ENCODE measurements around the gene NOL3. TPM values are rescaled to one million over a fixed set of nuclear protein-coding genes. Genes with fewer than 3 reads are reported as not detected.
A peak's percentile ranks its signal among the peaks of the same experiment; 100 is the strongest.

The NOL3 gene
- total and polyA plus RNA-seq, 9 of the 15 experiments (the other 6 are each of a cell fraction or from before 2014, with no cell fraction given): 0.45 to 14.0 (median 5.4) TPM

DNA sequence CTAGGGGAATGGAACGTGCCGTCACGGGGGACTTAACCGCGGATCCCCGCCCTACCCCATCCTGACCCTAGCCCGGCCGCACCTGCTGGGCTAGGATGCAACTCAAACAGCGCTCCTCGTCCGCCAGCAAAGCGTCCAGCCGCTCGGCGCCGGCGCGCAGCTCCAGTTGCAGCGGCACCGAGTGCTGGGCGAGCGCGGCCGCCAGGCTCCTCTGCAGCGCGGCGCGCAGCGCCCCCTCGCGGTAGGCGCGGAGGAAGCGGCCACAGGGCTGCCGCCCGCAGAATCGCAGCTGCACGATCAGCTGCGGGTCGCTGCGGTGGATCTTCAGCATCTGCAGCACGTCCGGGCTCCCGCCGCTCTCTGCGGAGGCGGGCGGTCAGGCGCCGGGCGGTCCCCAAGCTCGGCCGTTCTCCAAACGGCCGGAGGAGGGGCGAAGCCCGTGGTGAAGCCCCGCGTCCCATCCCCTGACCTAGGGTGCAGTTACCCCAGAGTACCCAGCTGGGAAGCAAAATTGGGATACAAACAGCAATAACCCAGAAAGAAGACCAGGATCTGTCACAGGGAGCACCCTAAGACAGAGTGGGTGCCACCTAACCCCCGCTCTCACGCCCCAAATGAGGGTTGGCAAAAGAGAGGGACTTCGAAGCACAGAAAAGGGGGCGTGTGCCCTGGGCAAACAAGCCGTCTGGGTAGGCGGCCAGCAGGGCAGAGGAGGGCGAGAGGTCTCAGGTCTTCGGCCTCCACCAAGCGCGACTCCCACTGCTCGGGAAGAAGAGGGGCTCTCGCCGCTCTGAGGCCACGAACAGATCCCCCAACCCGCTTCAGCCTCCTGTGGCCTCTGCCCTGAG is 14.8 kb upstream of the NOL3 start (continued):
- TF ChIP-seq PPARD (CRISPR knock-in tag; IDR thresholded peaks at IDR 0.05) (no peak), ZNF124 (CRISPR knock-in tag; IDR thresholded peaks at IDR 0.05) (no peak), ZNF589 (CRISPR knock-in tag; IDR thresholded peaks at IDR 0.05; ENCODE audit: low read depth) (no peak), BCOR (IDR thresholded peaks at IDR 0.05) (no peak), HSF4 (CRISPR knock-in tag; IDR thresholded peaks at IDR 0.05; ENCODE audit: borderline replicate concordance) (no peak), GATAD2B (IDR thresholded peaks at IDR 0.05; ENCODE audit: borderline replicate concordance) (peak; percentile 58; the same call in 1 of the 2 replicates), MTA1 (IDR thresholded peaks at IDR 0.05; ENCODE audit: borderline replicate concordance) (no peak), TGIF2 (CRISPR knock-in tag; IDR thresholded peaks at IDR 0.05) (no peak), STAG1 (CRISPR knock-in tag; IDR thresholded peaks at IDR 0.05; ENCODE audit: borderline replicate concordance) (peak; percentile 86), PHB (CRISPR knock-in tag; IDR thresholded peaks at IDR 0.05) (no peak), XRCC5 (IDR thresholded peaks at IDR 0.05; ENCODE audit: low read depth, low read length) (peak; percentile 84; the same call in 1 of the 2 replicates), NFATC3 (IDR thresholded peaks at IDR 0.05) (no peak), SMAD2 (IDR thresholded peaks at IDR 0.05; ENCODE audit: low read depth, low read length) (no peak), YY1 (IDR thresholded peaks at IDR 0.05; ENCODE audit: borderline replicate concordance in 1 of 3, control insufficient read depth in 1 of 3, extremely low read depth in 1 of 3, insufficient read depth in 3 of 3, insufficient read length in 1 of 3, insufficient replicate concordance in 2 of 3, low read depth in 1 of 3, low read length in 2 of 3) (peak in 2 of 3 experiments; percentile 46 to 65), ZNF444 (CRISPR knock-in tag; IDR thresholded peaks at IDR 0.05) (no peak), NR2F6 (CRISPR knock-in tag; IDR thresholded peaks at IDR 0.05) (no peak), ZFX (CRISPR knock-in tag; IDR thresholded peaks at IDR 0.05) (no peak), ADNP (tag; IDR thresholded peaks at IDR 0.05) (no peak), ZEB2 (IDR thresholded peaks at IDR 0.05) (no peak), HDAC6 (IDR thresholded peaks at IDR 0.05; ENCODE audit: low read depth, low read length) (no peak), SRSF7 (optimal IDR thresholded peaks at IDR 0.05; ENCODE audit: low read depth, low read length) (no peak)
- TF ChIP-seq, protein P1, sequence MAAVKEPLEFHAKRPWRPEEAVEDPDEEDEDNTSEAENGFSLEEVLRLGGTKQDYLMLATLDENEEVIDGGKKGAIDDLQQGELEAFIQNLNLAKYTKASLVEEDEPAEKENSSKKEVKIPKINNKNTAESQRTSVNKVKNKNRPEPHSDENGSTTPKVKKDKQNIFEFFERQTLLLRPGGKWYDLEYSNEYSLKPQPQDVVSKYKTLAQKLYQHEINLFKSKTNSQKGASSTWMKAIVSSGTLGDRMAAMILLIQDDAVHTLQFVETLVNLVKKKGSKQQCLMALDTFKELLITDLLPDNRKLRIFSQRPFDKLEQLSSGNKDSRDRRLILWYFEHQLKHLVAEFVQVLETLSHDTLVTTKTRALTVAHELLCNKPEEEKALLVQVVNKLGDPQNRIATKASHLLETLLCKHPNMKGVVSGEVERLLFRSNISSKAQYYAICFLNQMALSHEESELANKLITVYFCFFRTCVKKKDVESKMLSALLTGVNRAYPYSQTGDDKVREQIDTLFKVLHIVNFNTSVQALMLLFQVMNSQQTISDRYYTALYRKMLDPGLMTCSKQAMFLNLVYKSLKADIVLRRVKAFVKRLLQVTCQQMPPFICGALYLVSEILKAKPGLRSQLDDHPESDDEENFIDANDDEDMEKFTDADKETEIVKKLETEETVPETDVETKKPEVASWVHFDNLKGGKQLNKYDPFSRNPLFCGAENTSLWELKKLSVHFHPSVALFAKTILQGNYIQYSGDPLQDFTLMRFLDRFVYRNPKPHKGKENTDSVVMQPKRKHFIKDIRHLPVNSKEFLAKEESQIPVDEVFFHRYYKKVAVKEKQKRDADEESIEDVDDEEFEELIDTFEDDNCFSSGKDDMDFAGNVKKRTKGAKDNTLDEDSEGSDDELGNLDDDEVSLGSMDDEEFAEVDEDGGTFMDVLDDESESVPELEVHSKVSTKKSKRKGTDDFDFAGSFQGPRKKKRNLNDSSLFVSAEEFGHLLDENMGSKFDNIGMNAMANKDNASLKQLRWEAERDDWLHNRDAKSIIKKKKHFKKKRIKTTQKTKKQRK (IDR thresholded peaks at IDR 0.05; ENCODE audit: borderline replicate concordance, low read depth, low read length): no peak
- TF ChIP-seq, protein P2, sequence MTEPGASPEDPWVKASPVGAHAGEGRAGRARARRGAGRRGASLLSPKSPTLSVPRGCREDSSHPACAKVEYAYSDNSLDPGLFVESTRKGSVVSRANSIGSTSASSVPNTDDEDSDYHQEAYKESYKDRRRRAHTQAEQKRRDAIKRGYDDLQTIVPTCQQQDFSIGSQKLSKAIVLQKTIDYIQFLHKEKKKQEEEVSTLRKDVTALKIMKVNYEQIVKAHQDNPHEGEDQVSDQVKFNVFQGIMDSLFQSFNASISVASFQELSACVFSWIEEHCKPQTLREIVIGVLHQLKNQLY (CRISPR knock-in tag; conservative IDR thresholded peaks at IDR 0.05): no peak
- TF ChIP-seq, protein P3, sequence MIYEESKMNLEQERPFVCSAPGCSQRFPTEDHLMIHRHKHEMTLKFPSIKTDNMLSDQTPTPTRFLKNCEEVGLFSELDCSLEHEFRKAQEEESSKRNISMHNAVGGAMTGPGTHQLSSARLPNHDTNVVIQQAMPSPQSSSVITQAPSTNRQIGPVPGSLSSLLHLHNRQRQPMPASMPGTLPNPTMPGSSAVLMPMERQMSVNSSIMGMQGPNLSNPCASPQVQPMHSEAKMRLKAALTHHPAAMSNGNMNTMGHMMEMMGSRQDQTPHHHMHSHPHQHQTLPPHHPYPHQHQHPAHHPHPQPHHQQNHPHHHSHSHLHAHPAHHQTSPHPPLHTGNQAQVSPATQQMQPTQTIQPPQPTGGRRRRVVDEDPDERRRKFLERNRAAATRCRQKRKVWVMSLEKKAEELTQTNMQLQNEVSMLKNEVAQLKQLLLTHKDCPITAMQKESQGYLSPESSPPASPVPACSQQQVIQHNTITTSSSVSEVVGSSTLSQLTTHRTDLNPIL (CRISPR knock-in tag; IDR thresholded peaks at IDR 0.05): no peak
